K562 treated with DMSO at 1 percent for 12 hours (cell line): Measurements from ENCODE around the gene TOLLIP. TPM values are rescaled to one million over a fixed set of nuclear protein-coding genes. Genes with fewer than 3 reads are reported as not detected.

Source experiments
- total RNA-seq: library from RNA; unstranded; fragments of 300-600 nt; gene quantifications from 2 replicates; pipeline ENCODE4 v1.2.3, GENCODE V29; 2022; ENCODE audit not compliant: insufficient read depth

TOLLIP gene
- 34.7 and 40.9 TPM in 2 replicates for total RNA-seq

GRCh38 chr11:1309498-1310317 is at the start of gene TOLLIP:
Gene TOLLIP (minus strand): TSS chr11:1309632. CDS start chr11:1309498, 134 bp downstream.

Other genes starting within 250 kb of the TOLLIP start
- gene MUC2, start 234.8 kb downstream of the TOLLIP start, total RNA-seq: not detected in 2 replicates
- not detected in 2 replicates for gene MUC5AC, start 151.7 kb downstream of the TOLLIP start, total RNA-seq
- gene MUC5B, start 86.6 kb downstream of the TOLLIP start, total RNA-seq: not detected in 2 replicates
- gene BRSK2, start 80.3 kb upstream of the TOLLIP start, total RNA-seq: 0.19 TPM in 1 of 2 replicates, not detected in the other
- gene MOB2, start 177.1 kb upstream of the TOLLIP start, total RNA-seq: 32.2 and 36.9 TPM in 2 replicates